Measurements from ENCODE around the gene TBL3. TPM values are rescaled to one million over a fixed set of nuclear protein-coding genes. Genes with fewer than 3 reads are reported as not detected.

The TBL3 gene
- polyA plus RNA-seq, 1 donor (not counting 4 experiments of a cell fraction or from before 2014, with no cell fraction given) = 27.8 TPM

- Histone ChIP-seq H3K27me3 (ENCODE audit: control insufficient read depth, extremely low read depth, insufficient read depth, low read length) (no peaks in the 10 kb centered on the region), H2AFZ (ENCODE audit: control insufficient read depth, low read length) (no peak overlapping the region), H3K9ac (ENCODE audit: control insufficient read depth, extremely low read depth, insufficient read depth, low read length) (peak overlapping the region; percentile 85), H3K36me3 (ENCODE audit: control insufficient read depth in 2 of 2, extremely low read depth in 1 of 2, insufficient read depth in 2 of 2, low read length in 2 of 2) (peaks cover 6 to 44% of the 10 kb centered on the region in 2 experiments), H3K4me2 (ENCODE audit: control insufficient read depth, extremely low read depth, insufficient read depth, low read depth, low read length) (peak overlapping the region; percentile 89), H3K9me3 (ENCODE audit: control insufficient read depth, low read depth, low read length) (no peaks in the 10 kb centered on the region), H3K79me2 (ENCODE audit: control insufficient read depth, insufficient read depth, low read length) (peaks cover 71% of the 10 kb centered on the region), H4K20me1 (ENCODE audit: control insufficient read depth, extremely low read depth, insufficient read depth, low read length) (peaks cover 46% of the 10 kb centered on the region), H3K4me3 (ENCODE audit: control insufficient read depth in 2 of 3, extremely low read depth in 1 of 3, insufficient read depth in 2 of 3, low read depth in 1 of 3, low read length in 3 of 3) (peak overlapping the region; percentile 71 to 98 (median 92)), H3K9me1 (ENCODE audit: control insufficient read depth, extremely low read depth, insufficient read depth, low read length) (peaks cover 2% of the 10 kb centered on the region), H3K4me1 (ENCODE audit: control insufficient read depth, extremely low read depth, insufficient read depth, low read length) (peaks cover 36% of the 10 kb centered on the region), H3K27ac (ENCODE audit: control insufficient read depth, insufficient read depth, low read length) (peak overlapping the region; percentile 81)
- DNase-seq (ENCODE audit: low read depth, low spot score) (peak; percentile 98), FAIRE-seq (peak; percentile 97)
- dilution Hi-C loops (cut with MboI; ENCODE audit: extremely low pct_ligation_motif_present, low sequenced_read_pairs) = no loop called here
- no peak for TF ChIP-seq EZH2 (IDR thresholded peaks at IDR 0.05; ENCODE audit: low read length)
- no peak for TF ChIP-seq CTCF (optimal IDR thresholded peaks at IDR 0.05 in 1 of 3, IDR thresholded peaks at IDR 0.05 in 1 of 3, conservative IDR thresholded peaks at IDR 0.05 in 1 of 3; ENCODE audit: extremely low read depth in 1 of 3, insufficient read depth in 2 of 3, low read length in 3 of 3)
Observed at GRCh38 chr16:2008009-2008526, 36.2 kb downstream of the TBL3 start.

- Histone ChIP-seq H3K27ac (ENCODE audit: control insufficient read depth, insufficient read depth, low read length) (peak overlapping the region; percentile 81), H2AFZ (ENCODE audit: control insufficient read depth, low read length) (no peak overlapping the region), H3K9me3 (ENCODE audit: control insufficient read depth, low read depth, low read length) (no peaks in the 10 kb centered on the region), H3K4me2 (ENCODE audit: control insufficient read depth, extremely low read depth, insufficient read depth, low read depth, low read length) (peak overlapping the region; percentile 89), H3K4me3 (ENCODE audit: control insufficient read depth in 2 of 3, extremely low read depth in 1 of 3, insufficient read depth in 2 of 3, low read depth in 1 of 3, low read length in 3 of 3) (peak overlapping the region; percentile 71 to 98 (median 92)), H3K27me3 (ENCODE audit: control insufficient read depth, extremely low read depth, insufficient read depth, low read length) (no peaks in the 10 kb centered on the region), H3K9me1 (ENCODE audit: control insufficient read depth, extremely low read depth, insufficient read depth, low read length) (peaks cover 2% of the 10 kb centered on the region), H3K9ac (ENCODE audit: control insufficient read depth, extremely low read depth, insufficient read depth, low read length) (peak overlapping the region; percentile 85), H3K4me1 (ENCODE audit: control insufficient read depth, extremely low read depth, insufficient read depth, low read length) (peaks cover 36% of the 10 kb centered on the region), H3K79me2 (ENCODE audit: control insufficient read depth, insufficient read depth, low read length) (peaks cover 65% of the 10 kb centered on the region), H4K20me1 (ENCODE audit: control insufficient read depth, extremely low read depth, insufficient read depth, low read length) (peaks cover 41% of the 10 kb centered on the region), H3K36me3 (ENCODE audit: control insufficient read depth in 2 of 2, extremely low read depth in 1 of 2, insufficient read depth in 2 of 2, low read length in 2 of 2) (peaks cover 6 to 38% of the 10 kb centered on the region in 2 experiments)
- DNase-seq (ENCODE audit: low read depth, low spot score) (no peak), FAIRE-seq (no peak)
- dilution Hi-C loops (cut with MboI; ENCODE audit: extremely low pct_ligation_motif_present, low sequenced_read_pairs) = no loop called here
- TF ChIP-seq EZH2 (IDR thresholded peaks at IDR 0.05; ENCODE audit: low read length) = no peak
- no peak for TF ChIP-seq CTCF (optimal IDR thresholded peaks at IDR 0.05 in 1 of 3, IDR thresholded peaks at IDR 0.05 in 1 of 3, conservative IDR thresholded peaks at IDR 0.05 in 1 of 3; ENCODE audit: extremely low read depth in 1 of 3, insufficient read depth in 2 of 3, low read length in 3 of 3)
Observed at GRCh38 chr16:2008631-2009163, 36.8 kb downstream of the TBL3 start.

Data from keratinocyte (primary cell).